Measurements from ENCODE around the gene TYMP. TPM values are rescaled to one million over a fixed set of nuclear protein-coding genes. Genes with fewer than 3 reads are reported as not detected.

Gene TYMP
- total and polyA plus RNA-seq, 2 of the 8 experiments (the other 6 are each of a cell fraction or from before 2014, with no cell fraction given), result 0.43 to 0.48 TPM

DNA sequence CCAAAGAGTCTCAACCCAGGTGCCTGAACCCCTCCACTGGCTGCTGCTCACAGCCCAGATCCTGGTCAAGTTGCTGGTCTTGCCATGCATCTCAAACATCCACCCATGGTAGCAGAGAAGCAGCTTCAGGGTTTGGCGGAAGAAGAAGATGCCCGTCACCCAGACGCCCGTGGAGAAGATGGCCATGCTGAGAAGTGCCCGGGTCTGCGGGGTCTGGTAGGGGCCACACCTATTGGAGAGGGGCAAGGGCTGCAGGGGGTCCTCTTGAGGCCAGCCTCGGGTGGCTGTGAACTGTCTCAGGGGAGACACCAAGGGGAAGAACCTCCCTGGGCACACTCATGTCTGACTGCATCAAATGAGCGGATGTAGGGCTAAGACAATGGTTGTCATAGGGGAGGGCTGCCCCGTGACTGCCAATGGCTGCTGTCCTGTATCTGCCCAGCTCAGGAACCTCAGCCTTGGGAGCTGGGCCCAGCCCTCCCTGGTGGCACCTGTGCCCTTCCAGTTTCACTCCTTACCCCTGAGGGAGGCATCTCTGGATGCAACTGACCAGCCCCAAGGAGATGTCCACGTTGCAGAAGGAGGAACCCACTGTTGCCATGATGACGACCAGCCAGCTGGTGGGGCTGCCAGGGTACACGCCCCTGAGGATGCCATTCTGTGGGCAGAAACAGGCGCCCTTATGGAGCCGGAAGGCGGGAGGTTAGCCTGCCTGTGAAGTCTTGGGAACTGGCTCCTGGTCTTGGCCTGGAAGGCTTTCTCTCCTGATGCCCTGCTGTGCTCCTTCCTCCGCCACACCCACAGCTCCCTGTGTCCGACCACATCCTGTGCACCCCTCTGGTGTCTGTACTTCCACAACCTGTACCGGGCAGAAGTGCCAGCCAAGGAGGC is 47.2 kb upstream of the TYMP start:
- ChIA-PET POLR2A (ENCODE audit: partially characterized antibody) (interaction anchor here (1.4 to 5.4 kb wide), 3 partner anchors 12 to 35 kb away, joined by 3 to 37 read pairs (median 8); partner anchors contain the start of gene SYCE3), CTCF (ENCODE audit: partially characterized antibody) (interaction anchor here (0.6 to 8.1 kb wide), 18 partner anchors 10 to 123 kb away, joined by 3 to 84 read pairs (median 8); partner anchors contain the start of genes SCO2 and SYCE3)
- Histone ChIP-seq H2BK15ac (ENCODE audit: low read length) (no peak overlapping the region), H3K27ac (ENCODE audit: low read depth, low read length) (no peak overlapping the region), H3K4me1 (replicated peaks in 1 of 4; ENCODE audit: control insufficient read depth in 3 of 4, insufficient read depth in 4 of 4, low read length in 3 of 4) (peaks cover 0 to 4% (median 3%) of the 10 kb centered on the region in 4 experiments; a peak in 3 of 7 replicates), H2BK12ac (ENCODE audit: low read depth, low read length) (no peak overlapping the region), H4K8ac (ENCODE audit: extremely low read depth, insufficient read depth, low read length) (no peak overlapping the region), H3K79me1 (ENCODE audit: low read depth, low read length) (peaks cover 7% of the 10 kb centered on the region; the same call in 1 of the 2 replicates), H3K4me2 (ENCODE audit: insufficient read depth in 1 of 2, low read depth in 2 of 2, low read length in 2 of 2) (no peak overlapping the region), H3K23me2 (ENCODE audit: low read depth, low read length) (peaks cover 4% of the 10 kb centered on the region; the same call in 1 of the 2 replicates), H3K36me3 (ENCODE audit: control insufficient read depth in 2 of 4, insufficient read depth in 4 of 4, low read length in 3 of 4) (peaks cover 6 to 13% (median 10%) of the 10 kb centered on the region in 4 experiments; a peak in 7 of 8 replicates), H2AFZ (ENCODE audit: low read length) (no peak overlapping the region), H4K5ac (ENCODE audit: insufficient read length, low read depth, low read length) (no peak overlapping the region), H3K27me3 (replicated peaks in 1 of 4; ENCODE audit: control insufficient read depth in 3 of 4, extremely low read depth in 1 of 4, insufficient read depth in 3 of 4, low read length in 3 of 4) (no peaks in the 10 kb centered on the region), H4K91ac (replicated peaks; ENCODE audit: insufficient read length, low read length) (no peak overlapping the region), H3K56ac (replicated peaks; ENCODE audit: insufficient read length, low read depth, low read length) (no peak overlapping the region), H2BK20ac (ENCODE audit: low read length) (no peak overlapping the region), H3K79me2 (ENCODE audit: control insufficient read depth in 1 of 2, insufficient read depth in 2 of 2, low read length in 2 of 2) (peaks cover 0 to 7% of the 10 kb centered on the region in 2 experiments; a peak in 1 of 4 replicates), H2BK5ac (ENCODE audit: low read depth, low read length) (no peak overlapping the region), H2BK120ac (replicated peaks; ENCODE audit: low read depth, low read length) (no peak overlapping the region), H3K9me3 (ENCODE audit: insufficient read depth in 2 of 2, low read depth in 1 of 2, low read length in 1 of 2) (no peaks in the 10 kb centered on the region), H3K9ac (replicated peaks in 1 of 4; ENCODE audit: extremely low read depth in 1 of 4, low read depth in 3 of 4, low read length in 3 of 4) (no peak overlapping the region), H3K23ac (ENCODE audit: insufficient read length) (no peak overlapping the region), H3K14ac (ENCODE audit: insufficient read length) (no peak overlapping the region), H2AK5ac (ENCODE audit: low read depth, low read length) (no peak overlapping the region), H3K4me3 (ENCODE audit: extremely low read depth in 1 of 4, insufficient read depth in 2 of 4, low read depth in 3 of 4, low read length in 4 of 4) (no peak overlapping the region), H4K20me1 (replicated peaks in 1 of 2; ENCODE audit: control insufficient read depth in 1 of 2, insufficient read depth in 2 of 2, low read length in 2 of 2) (peaks cover 5 to 10% of the 10 kb centered on the region in 2 experiments), H3K4ac (replicated peaks; ENCODE audit: insufficient read length, low read depth, low read length) (no peak overlapping the region), H3K18ac (ENCODE audit: extremely low read depth, low read length) (no peak overlapping the region)
- FAIRE-seq (no peak), DNase-seq (ENCODE audit: low read depth in 1 of 2, low spot score in 2 of 2) (no peak)
- WGBS, 2 experiments (ENCODE audit: extremely low coverage in 1 of 2, insufficient coverage in 1 of 2, insufficient read length in 1 of 2, insufficient replicate concordance in 2 of 2, low coverage in 1 of 2, low lambda C conversion rate in 2 of 2, missing lambda C conversion rate in 1 of 2), result 94% methylated on average over 18 of the region's 18 CpGs; no CpG with 5 or more reads in 1 of the 2 experiments
- no peak for TF ChIP-seq SAP30 (IDR thresholded peaks at IDR 0.05; ENCODE audit: insufficient read depth, insufficient replicate concordance, low read length)
- TF ChIP-seq EP300 (IDR thresholded peaks at IDR 0.05; ENCODE audit: borderline replicate concordance in 1 of 2, low read depth in 2 of 2, low read length in 2 of 2), result no peak
- TF ChIP-seq EZH2 (IDR thresholded peaks at IDR 0.05; ENCODE audit: low read depth, low read length, severe bottlenecking), result no peak
- no peak for TF ChIP-seq RNF2 (IDR thresholded peaks at IDR 0.05; ENCODE audit: borderline replicate concordance, low read depth, low read length, missing control alignments, poor library complexity, severe bottlenecking)
- no peak for TF ChIP-seq JUND (IDR thresholded peaks at IDR 0.05; ENCODE audit: low read length)
- no peak for TF ChIP-seq FOSL1 (IDR thresholded peaks at IDR 0.05; ENCODE audit: insufficient read depth, low read depth, low read length)
- TF ChIP-seq, protein P1, sequence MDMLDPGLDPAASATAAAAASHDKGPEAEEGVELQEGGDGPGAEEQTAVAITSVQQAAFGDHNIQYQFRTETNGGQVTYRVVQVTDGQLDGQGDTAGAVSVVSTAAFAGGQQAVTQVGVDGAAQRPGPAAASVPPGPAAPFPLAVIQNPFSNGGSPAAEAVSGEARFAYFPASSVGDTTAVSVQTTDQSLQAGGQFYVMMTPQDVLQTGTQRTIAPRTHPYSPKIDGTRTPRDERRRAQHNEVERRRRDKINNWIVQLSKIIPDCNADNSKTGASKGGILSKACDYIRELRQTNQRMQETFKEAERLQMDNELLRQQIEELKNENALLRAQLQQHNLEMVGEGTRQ (IDR thresholded peaks at IDR 0.05; ENCODE audit: low read length), result no peak
- TF ChIP-seq CHD2 (IDR thresholded peaks at IDR 0.05; ENCODE audit: low read length), result no peak
- TF ChIP-seq EGR1 (IDR thresholded peaks at IDR 0.05; ENCODE audit: borderline replicate concordance, low read depth, low read length), result no peak
